Frontal cortex (tissue), 4 donors: ENCODE results near the gene PLA2G4D. TPM values are rescaled to one million over a fixed set of nuclear protein-coding genes. Genes with fewer than 3 reads are reported as not detected.

ENCODE experiments used
- DNase-seq, 2 donors: peaks; one replicate each; pipeline ENCODE4 v3.0.0; 2012; ENCODE audit warnings: low spot score in 2 of 2
- FAIRE-seq: peaks from 2 replicates; lab custom pipeline; 2012; peaks lifted over from hg19 to GRCh38; lab: Jason Lieb, UNC
- total RNA-seq: library from RNA; depleted of rRNA; stranded (reverse); fragments of >200 nt; gene quantifications from one replicate; pipeline ENCODE4 v1.2.3, GENCODE V29; 2014
- donor health status: control.
- donor health status: control.
- donor health status: control.

Gene PLA2G4D
- total RNA-seq, 1 donor from 2014 or later, result under 0.01 TPM

GRCh38 chr15:42080186-42080918 is 14.0 kb downstream of the PLA2G4D start:
- no peak for DNase-seq
- FAIRE-seq, result no peak

- DNase-seq (no peak), FAIRE-seq (no peak)
Measured at GRCh38 chr15:42079401-42079908, 14.9 kb downstream of the PLA2G4D start.

DNA sequence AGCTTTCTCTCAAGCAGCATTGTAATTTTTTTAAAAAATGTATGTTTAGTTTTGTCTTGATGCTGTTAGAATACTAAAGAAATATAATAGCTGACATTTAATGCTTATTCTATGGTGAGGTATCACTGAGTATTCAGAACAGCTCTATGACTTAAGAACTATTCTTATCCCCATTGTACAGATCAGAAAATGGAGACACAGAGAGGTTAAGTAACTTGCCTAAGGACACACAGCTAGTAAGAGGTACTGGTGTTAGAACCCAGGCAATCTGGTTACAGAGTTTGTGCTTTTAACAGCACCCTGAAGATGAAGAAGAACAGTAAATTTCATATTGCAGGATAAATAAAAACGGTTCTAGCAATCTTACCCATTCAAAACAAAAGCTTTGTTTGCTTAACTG is 15.5 kb downstream of the PLA2G4D start:
- no peak for DNase-seq
- FAIRE-seq, result no peak

DNA sequence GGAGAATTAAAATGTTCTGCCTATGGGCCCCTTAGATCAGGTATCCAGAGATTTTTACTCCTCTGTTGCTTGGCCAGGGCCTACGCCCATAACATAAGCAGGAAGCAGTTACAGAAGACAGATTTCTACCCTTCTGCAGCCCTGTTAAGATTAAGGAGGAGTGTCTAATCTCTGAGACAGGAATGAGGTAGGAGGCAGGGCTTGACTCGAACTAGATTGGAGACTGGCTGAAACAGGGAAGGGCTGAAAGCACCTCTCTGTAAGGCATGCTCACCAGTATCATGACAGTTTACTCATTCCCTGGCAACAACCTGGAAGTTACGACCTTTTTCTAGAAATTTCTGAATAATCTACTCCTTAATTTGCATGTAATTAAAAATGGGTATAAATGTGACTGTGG is 16.7 kb downstream of the PLA2G4D start:
- FAIRE-seq (no peak), DNase-seq (no peak)

- no peak for FAIRE-seq
- DNase-seq, result no peak
Measured at GRCh38 chr15:42073418-42073817, 20.9 kb downstream of the PLA2G4D start.

DNA sequence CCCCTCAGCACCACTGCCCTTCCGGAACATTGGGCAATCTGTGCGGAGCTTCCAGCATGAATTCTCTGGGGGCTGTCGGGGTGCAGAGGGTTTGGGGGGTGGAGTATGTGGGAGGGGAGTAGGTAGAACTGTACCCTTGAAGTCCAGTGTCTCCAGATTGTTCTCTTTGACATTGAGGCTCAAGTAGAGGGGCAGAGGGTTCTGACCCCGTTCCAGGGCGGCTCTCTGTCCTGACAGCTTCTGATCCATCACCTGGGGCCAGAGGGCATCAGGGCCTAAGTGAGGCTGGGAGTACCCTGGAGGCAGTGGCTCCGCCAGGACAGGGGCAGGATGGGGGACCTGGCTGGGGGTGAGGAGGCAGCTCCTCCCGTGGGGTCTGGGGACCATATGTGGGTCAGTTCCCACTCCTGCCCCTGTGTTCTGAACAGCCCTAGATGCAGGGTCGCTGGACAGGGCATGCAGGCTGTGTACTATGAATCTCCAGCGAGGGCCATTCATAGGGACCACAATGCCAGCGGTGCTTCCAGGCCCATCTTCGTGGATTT is 22.1 kb downstream of the PLA2G4D start:
- DNase-seq (no peak), FAIRE-seq (no peak)

DNA sequence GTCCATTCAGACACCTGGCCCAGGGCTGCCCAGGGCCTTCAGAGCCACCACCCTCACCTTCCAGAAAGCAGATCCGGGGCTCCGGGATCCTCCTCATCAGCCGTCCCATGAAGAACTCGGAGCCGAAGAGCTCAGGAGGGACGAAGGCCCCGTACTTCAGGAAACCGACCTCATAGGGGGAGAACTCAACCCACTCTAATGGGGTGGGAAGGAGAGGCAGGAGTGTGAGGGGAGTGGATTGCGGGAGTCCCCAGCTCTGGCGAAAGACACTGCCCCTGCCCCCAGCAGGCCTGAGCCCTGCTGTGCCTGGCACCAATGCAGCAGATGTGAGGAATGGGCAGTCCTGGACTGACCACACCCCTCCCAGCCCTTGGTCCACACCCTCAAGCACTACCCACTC is 22.6 kb downstream of the PLA2G4D start:
- no peak for DNase-seq
- FAIRE-seq, result no peak

DNA sequence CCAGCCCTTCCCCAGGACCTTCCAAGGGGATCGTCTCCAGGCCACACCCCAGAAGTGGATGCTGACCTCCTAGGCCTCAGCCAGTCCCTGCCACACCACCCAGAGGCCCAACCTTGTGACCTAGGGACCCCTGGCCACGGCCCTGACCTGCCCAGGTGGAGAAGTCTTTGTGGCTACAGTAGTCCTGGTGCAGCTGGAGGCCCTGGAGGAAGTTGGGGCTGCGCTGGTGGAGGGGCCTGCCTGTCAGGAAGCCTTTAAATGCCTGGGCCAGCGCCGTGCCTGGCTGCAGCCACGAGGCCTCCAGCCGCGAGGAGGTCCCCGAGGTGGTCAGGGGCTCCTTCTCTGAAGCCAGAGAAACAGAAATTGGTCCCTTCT is 23.4 kb downstream of the PLA2G4D start:
- FAIRE-seq (no peak), DNase-seq (no peak)

DNA sequence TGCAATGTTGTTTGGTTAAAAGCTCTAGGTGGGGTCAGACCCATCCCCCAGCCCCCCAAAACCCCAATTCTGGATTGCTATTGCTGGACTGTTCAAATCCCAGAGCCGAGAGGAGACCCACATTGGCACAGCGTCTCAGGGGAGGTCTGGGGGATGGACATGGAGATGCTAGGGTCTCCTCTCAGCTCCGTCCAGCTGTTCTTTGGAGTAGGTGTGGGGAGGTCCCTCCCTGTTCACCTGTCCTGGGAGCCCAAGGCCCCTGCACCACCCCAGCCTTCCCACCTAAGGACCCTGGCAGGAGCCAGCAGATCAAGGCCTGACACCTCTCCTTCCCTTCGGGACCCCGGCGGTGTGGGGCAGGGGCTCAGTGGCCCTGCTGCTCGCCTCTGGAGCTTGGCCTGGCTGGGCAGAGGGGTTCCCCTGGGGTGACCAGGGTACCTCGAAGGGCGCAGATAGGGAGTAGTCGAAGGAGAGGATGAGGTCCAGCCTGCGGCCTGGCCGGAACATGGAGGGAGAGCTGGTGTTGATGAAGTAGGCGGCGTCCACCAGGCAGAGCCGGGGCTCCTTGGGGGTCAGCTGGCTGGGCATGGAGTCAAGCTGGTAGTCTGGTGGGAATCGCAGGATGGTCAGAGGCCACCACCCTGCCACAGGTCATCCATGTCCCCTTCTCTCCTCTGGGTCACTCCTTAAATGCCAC is 23.9 kb downstream of the PLA2G4D start:
- FAIRE-seq, result no peak
- no peak for DNase-seq

GRCh38 chr15:42069496-42070278 is 24.7 kb downstream of the PLA2G4D start:
- FAIRE-seq (no peak), DNase-seq (no peak)

DNA sequence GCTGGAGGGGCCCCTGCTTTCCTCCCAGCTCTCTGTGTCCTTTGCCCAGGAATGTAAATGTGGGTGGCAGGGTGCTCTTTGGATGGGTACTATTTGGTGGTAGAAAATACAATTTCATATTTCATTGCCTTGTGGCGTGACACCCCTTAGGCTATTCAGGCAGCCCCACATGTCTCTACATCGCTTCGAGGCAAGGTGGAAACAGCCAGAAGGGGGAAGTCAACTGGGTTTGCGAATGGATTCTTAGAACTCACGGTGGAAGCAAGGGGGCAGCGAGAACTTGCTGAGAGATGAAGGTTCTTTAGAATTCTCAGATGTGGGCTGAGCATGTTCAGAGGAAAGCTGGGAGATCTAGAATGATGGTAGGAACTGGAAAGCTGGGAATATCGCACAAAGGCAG is 25.3 kb downstream of the PLA2G4D start:
- FAIRE-seq (no peak), DNase-seq (no peak)

- DNase-seq, result no peak
- no peak for FAIRE-seq
Measured at GRCh38 chr15:42068601-42069000, 25.8 kb downstream of the PLA2G4D start.

DNA sequence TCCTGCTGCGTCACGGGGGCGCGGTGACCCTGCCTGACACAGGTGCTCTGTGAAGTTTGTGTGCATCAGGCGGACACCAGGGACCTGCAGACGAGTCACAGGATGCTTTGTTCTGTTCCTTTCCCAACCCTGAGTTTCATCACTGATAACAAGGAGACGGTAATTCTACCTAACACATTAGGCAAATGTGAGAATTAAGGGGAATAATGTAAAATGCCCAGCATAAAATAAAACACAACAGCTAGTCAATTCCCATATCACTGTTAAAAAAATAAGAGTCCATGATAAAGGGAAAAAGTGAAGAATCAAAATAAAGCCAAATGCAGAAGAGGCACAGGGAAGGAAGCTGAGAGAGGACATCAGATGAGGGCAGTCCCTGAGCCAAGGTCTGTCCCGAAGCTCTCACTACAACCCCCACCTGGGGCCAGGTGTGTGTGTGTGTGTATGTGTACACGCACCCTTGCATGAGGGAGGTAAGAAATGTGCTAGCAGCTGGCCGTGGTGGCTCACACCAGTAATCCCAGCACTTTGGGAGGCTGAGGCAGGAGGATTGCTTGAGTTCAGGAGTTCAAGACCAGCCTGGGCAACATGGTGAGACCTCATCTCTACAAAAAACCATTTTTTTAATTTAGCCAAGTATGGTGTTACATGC is 27.5 kb downstream of the PLA2G4D start:
- no peak for FAIRE-seq
- DNase-seq, result no peak

DNA sequence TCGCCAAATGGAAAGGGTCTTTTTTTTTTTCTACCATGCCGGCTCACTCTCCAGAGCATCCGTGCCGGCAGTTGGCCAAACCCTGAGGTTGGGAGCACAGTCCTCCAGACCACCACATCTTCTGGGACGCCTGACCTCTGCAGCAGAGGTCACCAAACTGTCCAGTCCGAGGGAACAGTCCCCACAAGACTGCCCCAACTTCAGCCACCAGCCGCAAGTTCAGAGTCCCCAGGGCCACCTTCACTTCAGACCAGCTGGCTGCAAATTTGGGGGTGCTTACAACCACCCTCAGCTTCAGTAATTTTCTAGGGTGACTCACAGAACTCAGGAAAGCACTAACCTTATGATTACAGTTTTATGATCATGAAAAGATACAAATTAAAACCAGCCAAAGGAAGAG is 28.9 kb downstream of the PLA2G4D start:
- FAIRE-seq, result no peak
- no peak for DNase-seq

DNA sequence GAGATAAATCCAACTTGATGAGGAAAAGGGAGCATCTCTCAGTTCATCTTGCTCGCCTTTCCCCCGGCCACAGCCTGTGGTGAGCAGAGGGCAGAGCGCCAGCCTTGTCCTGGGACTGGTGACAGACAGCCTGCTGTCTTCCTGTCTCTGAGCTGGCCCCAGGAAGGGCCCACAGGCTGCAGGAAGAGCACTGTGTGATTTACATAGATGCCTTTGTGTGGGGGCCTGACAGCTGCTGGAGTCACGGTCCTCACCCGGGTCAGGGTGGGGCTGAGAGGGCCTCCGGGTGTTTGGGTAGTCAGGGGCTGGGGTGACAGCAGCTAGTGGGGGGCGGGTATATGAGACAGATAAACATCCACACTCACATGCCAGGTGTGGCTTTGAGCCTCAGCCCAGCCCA is 29.3 kb downstream of the PLA2G4D start:
- DNase-seq (no peak), FAIRE-seq (no peak)

GRCh38 chr15:42064271-42064670 is 30.1 kb downstream of the PLA2G4D start:
- DNase-seq (no peak), FAIRE-seq (no peak)

GRCh38 chr15:42063122-42063848 is 31.1 kb downstream of the PLA2G4D start:
- FAIRE-seq (no peak), DNase-seq (no peak)

GRCh38 chr15:42062284-42062806 is 32.0 kb downstream of the PLA2G4D start:
- DNase-seq (no peak), FAIRE-seq (no peak)

- FAIRE-seq, result no peak
- no peak for DNase-seq
Measured at GRCh38 chr15:42060797-42061196, 33.6 kb downstream of the PLA2G4D start.
